DND-41 (cell line): ENCODE results near the gene WNT9B.

Experiments used
- ATAC-seq: fragments of 200-7000 bp; cut with Tn5 transposase; 3 replicates; pipeline ENCODE4 v1.9.1; 2021; ENCODE audit warnings: low read depth; ENCODE audit not compliant: insufficient read depth
- DNase-seq: peaks from one replicate; pipeline ENCODE4 v3.0.0-alpha.2; 2020
- H2AFZ ChIP-seq: 2 replicates; pipeline ENCODE4 v1.6.0; 2012; ENCODE audit warnings: low read depth, low read length
- H3K27ac ChIP-seq: 2 replicates; pipeline ENCODE4 v1.5.1; 2012; ENCODE audit warnings: low read length, inconsistent platforms
- H3K27me3 ChIP-seq: fragments of 200-600 bp; sonication (generic); 2 replicates; pipeline ENCODE4 v1.6.0; 2012; ENCODE audit warnings: low read length, mild to moderate bottlenecking, inconsistent platforms; ENCODE audit not compliant: insufficient read depth, poor library complexity
- H3K36me3 ChIP-seq: 2 replicates; pipeline ENCODE4 v1.5.1; 2012; ENCODE audit warnings: low read length, inconsistent platforms; ENCODE audit not compliant: insufficient read depth
- H3K4me1 ChIP-seq: 2 replicates; pipeline ENCODE4 v1.5.1; 2012; ENCODE audit warnings: mild to moderate bottlenecking, low read length; ENCODE audit not compliant: insufficient read depth
- H3K4me2 ChIP-seq: 2 replicates; pipeline ENCODE4 v1.6.0; 2012; ENCODE audit warnings: mild to moderate bottlenecking, moderate library complexity, low read length, inconsistent platforms; ENCODE audit not compliant: insufficient read depth
- H3K4me3 ChIP-seq, 2 experiments: fragments of 200-600 bp in 1 of 2; shearing (Covaris generic) in 1 of 2; 2 replicates each; pipeline ENCODE4 v1.5.1; 2012 to 2016; ENCODE audit warnings: inconsistent platforms in 2 of 2, low read length in 2 of 2, mild to moderate bottlenecking in 2 of 2, low read depth in 1 of 2, moderate library complexity in 1 of 2
- H3K79me2 ChIP-seq: 2 replicates; pipeline ENCODE4 v1.6.0; 2012; ENCODE audit warnings: low read length, inconsistent platforms; ENCODE audit not compliant: insufficient read depth
- H3K9ac ChIP-seq: 2 replicates; pipeline ENCODE4 v1.6.0; 2012; ENCODE audit warnings: low read depth, mild to moderate bottlenecking, inconsistent platforms, low read length, moderate library complexity
- H3K9me3 ChIP-seq: 2 replicates; pipeline ENCODE4 v1.5.1; 2012; ENCODE audit warnings: low read length, moderate library complexity, mild to moderate bottlenecking, inconsistent platforms; ENCODE audit not compliant: insufficient read depth, severe bottlenecking
- H4K20me1 ChIP-seq: 2 replicates; pipeline ENCODE4 v1.6.0; 2012; ENCODE audit warnings: low read length; ENCODE audit not compliant: insufficient read depth
- CTCF ChIP-seq: IDR thresholded peaks from 2 replicates; pipeline ENCODE4 v1.5.1; 2012; ENCODE audit warnings: borderline replicate concordance, low read length, moderate library complexity, mild to moderate bottlenecking; ENCODE audit not compliant: poor library complexity, severe bottlenecking; ENCODE audit errors: extremely low read depth
- EZH2 ChIP-seq: IDR thresholded peaks from 3 replicates; pipeline ENCODE4 v1.6.1; 2012; ENCODE audit warnings: borderline replicate concordance, low read depth, mild to moderate bottlenecking, moderate library complexity, low read length, inconsistent platforms; ENCODE audit not compliant: severe bottlenecking

Gene WNT9B

GRCh38 chr17:46895171-46895570 lies 43.8 kb downstream of the WNT9B start:
- Histone ChIP-seq H3K36me3 (no peaks in the 10 kb centered on the region), H3K4me2 (no peak overlapping the region), H3K9ac (no peak overlapping the region), H4K20me1 (no peaks in the 10 kb centered on the region), H3K27me3 (peaks cover 13% of the 10 kb centered on the region), H3K27ac (no peak overlapping the region), H3K4me3 (no peak overlapping the region), H2AFZ (no peak overlapping the region), H3K9me3 (no peaks in the 10 kb centered on the region), H3K79me2 (no peaks in the 10 kb centered on the region), H3K4me1 (no peaks in the 10 kb centered on the region)
- DNase-seq (no peak), ATAC-seq (no peak)
- no peak for TF ChIP-seq EZH2
- no peak for TF ChIP-seq CTCF

- Histone ChIP-seq H3K9me3 (no peaks in the 10 kb centered on the region), H3K9ac (no peak overlapping the region), H3K27me3 (peaks cover 13% of the 10 kb centered on the region), H3K4me2 (no peak overlapping the region), H2AFZ (no peak overlapping the region), H4K20me1 (no peaks in the 10 kb centered on the region), H3K4me1 (no peaks in the 10 kb centered on the region), H3K36me3 (no peaks in the 10 kb centered on the region), H3K4me3 (no peak overlapping the region), H3K79me2 (no peaks in the 10 kb centered on the region), H3K27ac (no peak overlapping the region)
- no peak for ATAC-seq
- DNase-seq = no peak
- TF ChIP-seq EZH2 (no peak), CTCF (no peak)
Measured at GRCh38 chr17:46896991-46897390, 45.6 kb downstream of the WNT9B start.

GRCh38 chr17:46898364-46898763 lies 47.0 kb downstream of the WNT9B start:
- Histone ChIP-seq H3K4me1 (no peaks in the 10 kb centered on the region), H3K79me2 (no peaks in the 10 kb centered on the region), H3K4me2 (no peak overlapping the region), H3K27me3 (peaks cover 4% of the 10 kb centered on the region), H4K20me1 (no peaks in the 10 kb centered on the region), H2AFZ (no peak overlapping the region), H3K9ac (no peak overlapping the region), H3K27ac (no peak overlapping the region), H3K36me3 (no peaks in the 10 kb centered on the region), H3K4me3 (no peak overlapping the region), H3K9me3 (no peaks in the 10 kb centered on the region)
- no peak for ATAC-seq
- no peak for TF ChIP-seq EZH2
- no peak for TF ChIP-seq CTCF
- DNase-seq = no peak

GRCh38 chr17:46898860-46899259 lies 47.5 kb downstream of the WNT9B start:
- Histone ChIP-seq H3K4me3 (no peak overlapping the region), H4K20me1 (no peaks in the 10 kb centered on the region), H3K36me3 (no peaks in the 10 kb centered on the region), H3K4me2 (no peak overlapping the region), H2AFZ (no peak overlapping the region), H3K79me2 (no peaks in the 10 kb centered on the region), H3K27me3 (peaks cover 1% of the 10 kb centered on the region), H3K27ac (no peak overlapping the region), H3K9me3 (no peaks in the 10 kb centered on the region), H3K4me1 (no peaks in the 10 kb centered on the region), H3K9ac (no peak overlapping the region)
- DNase-seq (no peak), ATAC-seq (no peak)
- TF ChIP-seq EZH2 (no peak), CTCF (no peak)
